ENCODE results near the gene TEAD1. TPM values are rescaled to one million over a fixed set of nuclear protein-coding genes. Genes with fewer than 3 reads are reported as not detected.

Gene TEAD1
- polyA plus RNA-seq, 2 of the 4 experiments (the other 2 are of a cell fraction): 111 to 112 TPM

GRCh38 chr11:12964650-12965049 is 290.4 kb downstream of the TEAD1 start (continued):
- TF ChIP-seq, protein P1, sequence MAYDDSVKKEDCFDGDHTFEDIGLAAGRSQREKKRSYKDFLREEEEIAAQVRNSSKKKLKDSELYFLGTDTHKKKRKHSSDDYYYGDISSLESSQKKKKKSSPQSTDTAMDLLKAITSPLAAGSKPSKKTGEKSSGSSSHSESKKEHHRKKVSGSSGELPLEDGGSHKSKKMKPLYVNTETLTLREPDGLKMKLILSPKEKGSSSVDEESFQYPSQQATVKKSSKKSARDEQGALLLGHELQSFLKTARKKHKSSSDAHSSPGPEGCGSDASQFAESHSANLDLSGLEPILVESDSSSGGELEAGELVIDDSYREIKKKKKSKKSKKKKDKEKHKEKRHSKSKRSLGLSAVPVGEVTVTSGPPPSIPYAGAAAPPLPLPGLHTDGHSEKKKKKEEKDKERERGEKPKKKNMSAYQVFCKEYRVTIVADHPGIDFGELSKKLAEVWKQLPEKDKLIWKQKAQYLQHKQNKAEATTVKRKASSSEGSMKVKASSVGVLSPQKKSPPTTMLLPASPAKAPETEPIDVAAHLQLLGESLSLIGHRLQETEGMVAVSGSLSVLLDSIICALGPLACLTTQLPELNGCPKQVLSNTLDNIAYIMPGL (CRISPR knock-in tag; IDR thresholded peaks at IDR 0.05; ENCODE audit: borderline replicate concordance): no peak
- TF ChIP-seq USF2 (IDR thresholded peaks at IDR 0.05) (no peak), RCOR1 (IDR thresholded peaks at IDR 0.05; ENCODE audit: low read depth, low read length) (no peak)

DNA sequence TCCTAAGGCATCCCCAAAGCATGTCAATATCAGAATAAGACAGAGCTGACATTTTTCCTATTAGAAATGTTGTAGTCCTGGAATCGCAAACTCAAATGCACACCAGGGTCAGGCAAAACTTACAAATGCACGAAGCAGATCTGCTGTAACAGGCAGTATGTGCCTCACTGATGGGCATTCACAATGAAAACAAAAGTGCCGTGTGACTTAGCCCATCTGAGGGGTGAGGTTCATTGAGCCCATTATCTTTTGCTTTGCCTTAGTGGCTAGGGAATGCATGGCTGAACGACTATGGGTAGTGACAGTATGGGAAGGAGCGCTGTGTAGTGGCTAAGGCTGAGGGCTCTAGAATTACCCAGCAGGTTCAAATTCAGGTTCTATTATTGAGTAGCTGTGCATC is 291.8 kb downstream of the TEAD1 start:
- H3K4me3 ChIP-seq: no peak overlapping the region
- no peak overlapping the region for H3K4me2 ChIP-seq
- POLR2A ChIA-PET: interaction anchor here (0.5 kb wide), 1 partner anchor 14 kb away, joined by 3 read pairs; no protein-coding TSS in a partner anchor
- FAIRE-seq (no peak), ATAC-seq (no peak), DNase-seq (ENCODE audit: low read depth in 1 of 2, low spot score in 1 of 2) (no peak)
- TF ChIP-seq SMC3 (IDR thresholded peaks at IDR 0.05) (no peak), NR3C1 (IDR thresholded peaks at IDR 0.05) (no peak), FOSB (CRISPR knock-in tag; IDR thresholded peaks at IDR 0.05) (no peak), ESRRA (IDR thresholded peaks at IDR 0.05; ENCODE audit: borderline replicate concordance, low read length) (no peak), MAX (IDR thresholded peaks at IDR 0.05) (no peak), CBX8 (IDR thresholded peaks at IDR 0.05) (no peak), JUNB (IDR thresholded peaks at IDR 0.05) (no peak), NFE2L2 (conservative IDR thresholded peaks at IDR 0.05; ENCODE audit: low read length) (no peak), FOSL2 (IDR thresholded peaks at IDR 0.05) (no peak), FOSL2 (CRISPR knock-in tag; IDR thresholded peaks at IDR 0.05) (no peak), HOXB13 (CRISPR knock-in tag; IDR thresholded peaks at IDR 0.05; ENCODE audit: low read depth) (no peak)
- TF ChIP-seq, protein P2, sequence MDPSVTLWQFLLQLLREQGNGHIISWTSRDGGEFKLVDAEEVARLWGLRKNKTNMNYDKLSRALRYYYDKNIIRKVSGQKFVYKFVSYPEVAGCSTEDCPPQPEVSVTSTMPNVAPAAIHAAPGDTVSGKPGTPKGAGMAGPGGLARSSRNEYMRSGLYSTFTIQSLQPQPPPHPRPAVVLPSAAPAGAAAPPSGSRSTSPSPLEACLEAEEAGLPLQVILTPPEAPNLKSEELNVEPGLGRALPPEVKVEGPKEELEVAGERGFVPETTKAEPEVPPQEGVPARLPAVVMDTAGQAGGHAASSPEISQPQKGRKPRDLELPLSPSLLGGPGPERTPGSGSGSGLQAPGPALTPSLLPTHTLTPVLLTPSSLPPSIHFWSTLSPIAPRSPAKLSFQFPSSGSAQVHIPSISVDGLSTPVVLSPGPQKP (IDR thresholded peaks at IDR 0.05; ENCODE audit: low read depth, low read length): no peak
- TF ChIP-seq, protein P3, sequence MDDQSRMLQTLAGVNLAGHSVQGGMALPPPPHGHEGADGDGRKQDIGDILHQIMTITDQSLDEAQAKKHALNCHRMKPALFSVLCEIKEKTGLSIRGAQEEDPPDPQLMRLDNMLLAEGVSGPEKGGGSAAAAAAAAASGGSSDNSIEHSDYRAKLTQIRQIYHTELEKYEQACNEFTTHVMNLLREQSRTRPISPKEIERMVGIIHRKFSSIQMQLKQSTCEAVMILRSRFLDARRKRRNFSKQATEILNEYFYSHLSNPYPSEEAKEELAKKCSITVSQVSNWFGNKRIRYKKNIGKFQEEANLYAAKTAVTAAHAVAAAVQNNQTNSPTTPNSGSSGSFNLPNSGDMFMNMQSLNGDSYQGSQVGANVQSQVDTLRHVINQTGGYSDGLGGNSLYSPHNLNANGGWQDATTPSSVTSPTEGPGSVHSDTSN (IDR thresholded peaks at IDR 0.05): no peak
- CTCF ChIA-PET: interaction anchor here (0.5 to 9.7 kb wide), 19 partner anchors 11 to 677 kb away, joined by 3 to 141 read pairs (median 12); partner anchors contain the start of gene RASSF10
- WGBS (ENCODE audit: missing lambda C conversion rate): 81% methylated on average over 5 of the region's 5 CpGs
- no peaks in the 10 kb centered on the region for H3K9me3 ChIP-seq
- peak overlapping the region in 1 of 2 experiments; percentile 44; a peak in 3 of 6 replicates for H3K27ac ChIP-seq
- peaks cover 14% of the 10 kb centered on the region for H3K4me1 ChIP-seq

DNA sequence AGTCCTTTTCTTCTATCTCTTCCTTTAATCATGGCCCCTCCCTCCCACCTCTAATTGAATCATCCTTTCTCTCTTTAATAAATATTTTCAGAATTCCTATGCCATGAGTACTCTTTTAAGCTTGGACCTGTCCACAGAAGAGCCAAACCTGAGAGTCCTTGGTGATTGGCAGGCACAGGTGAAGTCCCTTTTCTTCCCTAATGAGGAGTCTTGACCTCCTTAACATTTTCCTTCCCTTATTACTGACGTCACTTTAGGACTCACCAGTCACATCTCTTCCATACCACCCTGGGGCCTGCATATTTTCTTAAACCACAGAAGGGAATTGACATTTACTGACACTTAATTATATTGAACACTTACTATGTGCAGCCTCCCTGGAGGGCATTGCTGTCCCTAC is 293.9 kb downstream of the TEAD1 start:
- 85% methylated on average over 1 of the region's 1 CpG for WGBS (ENCODE audit: missing lambda C conversion rate)
- peaks cover 14% of the 10 kb centered on the region for H3K4me1 ChIP-seq
- FAIRE-seq (no peak), DNase-seq (ENCODE audit: low read depth in 1 of 2, low spot score in 1 of 2) (no peak), ATAC-seq (no peak)
- H3K27ac ChIP-seq: peak overlapping the region in 1 of 2 experiments; percentile 38; a peak in 2 of 6 replicates
- no peak overlapping the region for H3K4me3 ChIP-seq
- ChIA-PET POLR2A (interaction anchor here (1.3 kb wide), 1 partner anchor 41 kb away, joined by 5 read pairs; the partner anchor contains the start of gene RASSF10), CTCF (interaction anchor here (0.6 to 9.7 kb wide), 8 partner anchors 41 to 637 kb away, joined by 3 to 141 read pairs (median 4); partner anchors contain the start of gene RASSF10)
- H3K4me2 ChIP-seq: no peak overlapping the region
- no peaks in the 10 kb centered on the region for H3K9me3 ChIP-seq
- TF ChIP-seq RARB (CRISPR knock-in tag; IDR thresholded peaks at IDR 0.05): no peak
- TF ChIP-seq MAFK (IDR thresholded peaks at IDR 0.05; ENCODE audit: partially characterized antibody): no peak
- TF ChIP-seq NPAS2 (CRISPR knock-in tag; IDR thresholded peaks at IDR 0.05; ENCODE audit: borderline replicate concordance): no peak
- no peak for TF ChIP-seq POLR2A (IDR thresholded peaks at IDR 0.05; ENCODE audit: low read length)
- no peak for TF ChIP-seq SMC3 (IDR thresholded peaks at IDR 0.05)
- no peak for TF ChIP-seq RNF2 (IDR thresholded peaks at IDR 0.05; ENCODE audit: borderline replicate concordance, low read depth)
- TF ChIP-seq JUNB (IDR thresholded peaks at IDR 0.05): no peak
- no peak for TF ChIP-seq NR3C1 (IDR thresholded peaks at IDR 0.05)
- no peak for TF ChIP-seq KDM1A (IDR thresholded peaks at IDR 0.05; ENCODE audit: low read depth)
- TF ChIP-seq JUN (IDR thresholded peaks at IDR 0.05): no peak
- TF ChIP-seq ZSCAN20 (CRISPR knock-in tag; IDR thresholded peaks at IDR 0.05): no peak
- no peak for TF ChIP-seq EP300 (IDR thresholded peaks at IDR 0.05)
- TF ChIP-seq BCL3 (IDR thresholded peaks at IDR 0.05): no peak
- no peak for TF ChIP-seq CHD4 (IDR thresholded peaks at IDR 0.05; ENCODE audit: borderline replicate concordance)
- no peak for TF ChIP-seq GATA3 (IDR thresholded peaks at IDR 0.05; ENCODE audit: borderline replicate concordance)
- no peak for TF ChIP-seq MAX (IDR thresholded peaks at IDR 0.05)

Measured in A549 (cell line).